Testis (tissue), 5 donors: ENCODE measurements around the gene CCNL2. TPM values are rescaled to one million over a fixed set of nuclear protein-coding genes. Genes with fewer than 3 reads are reported as not detected.
"Not testable (repeated sequence)": the region's sequence is repeated elsewhere in the genome, so short reads cannot be mapped to it uniquely, and the experiment has no call there.

ENCODE experiments used
- DNase-seq: peaks from one replicate; pipeline ENCODE4 v3.0.0-alpha.2; 2019
- H3K27ac ChIP-seq, 2 donors: fragments of 200-600 bp; sonication (generic); one replicate each; pipeline ENCODE4 v1.5.1; 2019
- H3K27me3 ChIP-seq: fragments of 200-600 bp; sonication (generic); one replicate; pipeline ENCODE4 v1.5.1; 2019
- H3K36me3 ChIP-seq: fragments of 200-600 bp; sonication (generic); one replicate; pipeline ENCODE4 v1.5.1; 2017; ENCODE audit warnings: low read depth; ENCODE audit errors: missing control alignments
- H3K4me1 ChIP-seq: fragments of 200-600 bp; sonication (generic); one replicate; pipeline ENCODE4 v1.5.1; 2019
- H3K4me3 ChIP-seq, 2 donors: fragments of 200-600 bp; sonication (generic); one replicate each; pipeline ENCODE4 v1.5.1; 2017 to 2019
- H3K9me3 ChIP-seq: fragments of 200-600 bp; sonication (generic); one replicate; pipeline ENCODE4 v1.5.1; 2017
- CTCF ChIP-seq, 3 experiments: fragments of 450-650 bp in 2 of 3; fragments of 200-600 bp in 1 of 3; sonication (generic) in 1 of 3; IDR thresholded peaks; one replicate each; pipeline ENCODE4 v1.5.1; 2016 to 2019; ENCODE audit warnings: antibody characterized with exemption in 3 of 3, mild to moderate bottlenecking in 2 of 3, moderate library complexity in 1 of 3
- POLR2A ChIP-seq: fragments of 450-650 bp; IDR thresholded peaks from one replicate; pipeline ENCODE4 v1.6.1; 2017; ENCODE audit warnings: antibody characterized with exemption, mild to moderate bottlenecking, moderate library complexity
- WGBS, 2 donors: methylation state at CpG; one replicate each; pipeline ENCODE4 v1.1.5; 2018; 5-methylcytosine and 5-hydroxymethylcytosine counted together
- intact Hi-C: fragments of 100-400 bp; cut with DNase I; formaldehyde crosslinking; loops from one replicate; pipeline ENCODE4 v1.15.1; 2023; ENCODE audit warnings: low total_unique reads
- long read RNA-seq, 2 donors: transcript quantifications; one replicate each; lab custom pipeline, GENCODE V29; 2026
- polyA plus RNA-seq: library from polyadenylated mRNA; stranded (reverse); fragments of 350-450 nt; fragmentation: Illumina TruSeq; extraction: RNeasy Lipid Tissue Mini Kit (QIAGEN cat#74804); gene quantifications from one replicate; pipeline ENCODE4 v1.2.3, GENCODE V29; 2014; ENCODE audit warnings: low read depth, low replicate concordance; ENCODE audit not compliant: insufficient read depth
- total RNA-seq, 2 donors: library from RNA; depleted of rRNA; stranded (reverse); fragments of >200 nt; gene quantifications; one replicate each; pipeline ENCODE4 v1.2.3, GENCODE V29; 2016

Gene CCNL2
- 100 to 1,000 TPM; 204 to 209 TPM for total RNA-seq
- 90.9 TPM for polyA plus RNA-seq
- long read RNA-seq, donor 1, transcript CCNL2-204 (6 exons, 3,082 nt): major isoform, 20 of 81 reads
- long read RNA-seq, donor 1, transcript CCNL2-202 (6 exons, 1,186 nt): minor isoform, 16 of 81 reads
- long read RNA-seq, donor 1, transcript CCNL2-206 (3 exons, 1,941 nt): minor isoform, 5 of 81 reads
- long read RNA-seq, donor 1, partial matches to known transcripts: 23 of 81 reads
- long read RNA-seq, donor 1, other reads (novel, unspliced or antisense): 11 of 81 reads
- long read RNA-seq, donor 2, transcript CCNL2-204 (6 exons, 3,082 nt): major isoform, 8 of 24 reads
- long read RNA-seq, donor 2, transcript CCNL2-202 (6 exons, 1,186 nt): major isoform, 8 of 24 reads
- long read RNA-seq, donor 2, partial matches to known transcripts: 5 of 24 reads
- long read RNA-seq, donor 2, other reads (novel, unspliced or antisense): 0 of 24 reads

- Histone ChIP-seq H3K27ac (peak within 1 kb of the TSS; percentile 70 to 86), H3K36me3 (no peaks in the 10 kb centered on the region), H3K4me1 (peaks cover 18% of the 10 kb centered on the region), H3K27me3 (no peaks in the 10 kb centered on the region), H3K9me3 (no peaks in the 10 kb centered on the region), H3K4me3 (peak within 1 kb of the TSS; percentile 93 to 100)
- no peak for TF ChIP-seq POLR2A
- TF ChIP-seq CTCF (IDR thresholded peaks at IDR 0.05): peak; percentile 53 to 68 (median 59)
- intact Hi-C loops: no loop called here
- peak; percentile 98 for DNase-seq
- 1 to 3% methylated on average over 6 to 75 of the region's 86 CpGs for WGBS, 2 donors
Measured at GRCh38 chr1:1399187-1399871, at the start of gene CCNL2. CCNL2 (minus strand) TSS chr1:1399335; CDS start chr1:1399306, 29 bp downstream.

GRCh38 chr1:1446631-1447030 is 47.5 kb upstream of the CCNL2 start:
- H3K9me3 ChIP-seq, DNase-seq, H3K4me1 ChIP-seq, H3K4me3 ChIP-seq, H3K27me3 ChIP-seq, H3K36me3 ChIP-seq, intact Hi-C loops, H3K27ac ChIP-seq: not testable (repeated sequence)
- WGBS, 2 donors: 91 to 92% methylated on average over 18 to 19 of the region's 19 CpGs

- intact Hi-C loops: no loop called here
- no peak overlapping the region for H3K27ac ChIP-seq
- H3K4me1 ChIP-seq: peaks cover 30% of the 10 kb centered on the region
Measured at GRCh38 chr1:1442069-1442770, 43.1 kb upstream of the CCNL2 start.

GRCh38 chr1:1441002-1441888 is 42.1 kb upstream of the CCNL2 start:
- Histone ChIP-seq H3K36me3 (no peaks in the 10 kb centered on the region), H3K27me3 (no peaks in the 10 kb centered on the region), H3K9me3 (no peaks in the 10 kb centered on the region), H3K4me3 (no peak overlapping the region), H3K27ac (peak overlapping the region in 1 of 2 donors; percentile 35), H3K4me1 (peaks cover 40% of the 10 kb centered on the region)
- intact Hi-C loops: no loop called here
- 41 to 47% methylated on average over 6 to 29 of the region's 29 CpGs for WGBS, 2 donors
- TF ChIP-seq CTCF (IDR thresholded peaks at IDR 0.05) (peak; percentile 58 to 92 (median 82)), POLR2A (no peak)
- peak; percentile 57 for DNase-seq

More at GRCh38 chr1:1442069-1442770, 43.1 kb upstream of the CCNL2 start:
- H3K9me3 ChIP-seq: no peaks in the 10 kb centered on the region
- TF ChIP-seq POLR2A (no peak), CTCF (IDR thresholded peaks at IDR 0.05) (no peak)
- H3K4me3 ChIP-seq: no peak overlapping the region
- WGBS, 2 donors: 65 to 69% methylated on average over 29 to 32 of the region's 32 CpGs
- no peak for DNase-seq
- no peaks in the 10 kb centered on the region for H3K27me3 ChIP-seq
- no peaks in the 10 kb centered on the region for H3K36me3 ChIP-seq
